K562 (cell line): ENCODE data around the gene TOMM40L. TPM values are rescaled to one million over a fixed set of nuclear protein-coding genes. Genes with fewer than 3 reads are reported as not detected.
A peak's percentile ranks its signal among the peaks of the same experiment; 100 is the strongest.

ENCODE experiments used
- ATAC-seq: fragments of 200-7000 bp; cut with Tn5 transposase; 3 replicates; pipeline ENCODE4 v1.9.1; 2020; ENCODE audit warnings: moderate library complexity
- BruUV-seq: library from RNA; stranded (reverse); fragments of 400-500 nt; replicated peaks from 2 replicates; lab custom pipeline; 2021; lab: Mats Ljungman, UMichigan
- CTCF ChIA-PET: fragments of 300-600 bp; formaldehyde crosslinking; extraction: SDS; loops from one replicate; lab custom pipeline; 2021; ENCODE audit warnings: low intra/inter-chr PET ratio; lab: Yijun Ruan, JAX
- POLR2A ChIA-PET: fragments of 300-600, 350-650 bp; sonication (Branson Sonifier 250); formaldehyde crosslinking; extraction: SDS; loops from one replicate; lab custom pipeline; 2021; ENCODE audit warnings: antibody characterized with exemption, inconsistent platforms; lab: Yijun Ruan, JAX
- DNase-seq, 4 experiments: peaks; one replicate each; pipeline versions ENCODE4 v3.0.0 to v3.0.0-alpha.2; 2011 to 2018; ENCODE audit warnings: low spot score in 3 of 4, mixed read lengths in 3 of 4; ENCODE audit errors: extremely low read depth in 1 of 4
- FAIRE-seq: peaks from 2 replicates; lab custom pipeline; 2011; peaks lifted over from hg19 to GRCh38; lab: Jason Lieb, UNC
- H2AFZ ChIP-seq: 2 replicates; pipeline ENCODE4 v1.6.0; 2011; ENCODE audit warnings: low read depth, low read length, control low read depth, inconsistent platforms
- H3K27ac ChIP-seq: fragments of 200-600 bp; 3 replicates; pipeline ENCODE4 v1.8.0; 2011; ENCODE audit warnings: low read depth, mild to moderate bottlenecking, control low read depth, inconsistent platforms, low read length, moderate library complexity, mixed read lengths; ENCODE audit errors: extremely low read depth
- H3K27me3 ChIP-seq, 2 experiments: fragments of 300-600 bp in 1 of 2; 2 replicates in 1 of 2; 3 replicates in 1 of 2; pipeline versions ENCODE4 v1.6.0 to v1.8.0; 2011; ENCODE audit warnings: inconsistent platforms in 2 of 2, low read length in 2 of 2, mild to moderate bottlenecking in 1 of 2, mixed read lengths in 1 of 2, moderate library complexity in 1 of 2; ENCODE audit not compliant: control insufficient read depth in 2 of 2, insufficient read depth in 2 of 2
- H3K36me3 ChIP-seq: fragments of 300-600 bp; 3 replicates; pipeline ENCODE4 v1.8.0; 2011; ENCODE audit warnings: mild to moderate bottlenecking, low read length, inconsistent platforms; ENCODE audit not compliant: control insufficient read depth, insufficient read depth
- H3K4me1 ChIP-seq, 2 experiments: fragments of 200-600 bp in 1 of 2; replicated peaks in 1 of 2; 2 replicates in 1 of 2; 3 replicates in 1 of 2; pipeline versions ENCODE4 v1.5.1 to v1.8.0; 2011; ENCODE audit warnings: inconsistent platforms in 2 of 2, low read length in 2 of 2, mild to moderate bottlenecking in 1 of 2, mixed read lengths in 1 of 2, moderate library complexity in 1 of 2; ENCODE audit not compliant: control insufficient read depth in 2 of 2, insufficient read depth in 2 of 2
- H3K4me2 ChIP-seq: 2 replicates; pipeline ENCODE4 v1.6.1; 2011; ENCODE audit warnings: low read length, control low read depth, inconsistent platforms, mixed read lengths; ENCODE audit not compliant: insufficient read depth
- H3K4me3 ChIP-seq: fragments of 200-600 bp; sonication (generic), shearing (Covaris generic); 2 replicates; pipeline ENCODE4 v1.5.1; 2016; ENCODE audit warnings: control low read depth, inconsistent platforms
- H3K79me2 ChIP-seq: fragments of 200-600 bp; 3 replicates; pipeline ENCODE4 v1.8.0; 2011; ENCODE audit warnings: low read length, inconsistent platforms; ENCODE audit not compliant: control insufficient read depth, insufficient read depth
- H3K9ac ChIP-seq, 2 experiments: 2 replicates each; pipeline versions ENCODE4 v1.6.0 to v1.6.1; 2011; ENCODE audit warnings: low read depth in 2 of 2, low read length in 2 of 2, control low read depth in 1 of 2, inconsistent platforms in 1 of 2, mild to moderate bottlenecking in 1 of 2, mixed read lengths in 1 of 2; ENCODE audit not compliant: insufficient read depth in 1 of 2
- H3K9me1 ChIP-seq: one replicate; pipeline ENCODE4 v1.6.0; 2011; ENCODE audit warnings: inconsistent platforms, mild to moderate bottlenecking, low read length, moderate library complexity; ENCODE audit not compliant: control insufficient read depth, insufficient read depth
- H3K9me3 ChIP-seq: replicated peaks from 2 replicates; pipeline ENCODE4 v1.5.1; 2011; ENCODE audit warnings: low read depth, low read length, inconsistent platforms; ENCODE audit not compliant: control insufficient read depth, insufficient read depth
- H4K20me1 ChIP-seq: replicated peaks from 2 replicates; pipeline ENCODE4 v1.6.1; 2011; ENCODE audit warnings: low read length, inconsistent platforms, mixed read lengths; ENCODE audit not compliant: control insufficient read depth, insufficient read depth
- ARID2 ChIP-seq: fragments of 450-650 bp; IDR thresholded peaks from 2 replicates; pipeline ENCODE4 v1.6.1; 2017; ENCODE audit warnings: antibody characterized with exemption, mild to moderate bottlenecking
- CHD1 ChIP-seq: fragments of 200-600 bp; sonication (generic); IDR thresholded peaks from one replicate; pipeline ENCODE4 v1.6.1; 2012; ENCODE audit warnings: mild to moderate bottlenecking, moderate library complexity, low read length, inconsistent platforms
- FOXP1 ChIP-seq: sonication (generic); formaldehyde crosslinking; IDR thresholded peaks from 2 replicates; pipeline ENCODE4 v1.8.0; 2022; ENCODE audit warnings: mild to moderate bottlenecking, missing genetic modification reagents
- GATAD2B ChIP-seq: fragments of 450-650 bp; IDR thresholded peaks from 2 replicates; pipeline ENCODE4 v1.6.1; 2017; ENCODE audit warnings: mild to moderate bottlenecking, borderline replicate concordance
- MXD1 ChIP-seq: fragments of 250-450 bp; sonication (Bioruptor Pico); IDR thresholded peaks from 2 replicates; pipeline ENCODE4 v1.8.0; 2021; ENCODE audit warnings: borderline replicate concordance, mild to moderate bottlenecking, moderate library complexity; ENCODE audit not compliant: poor library complexity, severe bottlenecking
- NFXL1 ChIP-seq: fragments of 450-650 bp; formaldehyde crosslinking; IDR thresholded peaks from 2 replicates; pipeline ENCODE4 v1.4.0; 2021; ENCODE audit warnings: mild to moderate bottlenecking
- RCOR1 ChIP-seq, 2 experiments: IDR thresholded peaks; 2 replicates each; pipeline ENCODE4 v1.6.1; 2012; ENCODE audit warnings: low read depth in 2 of 2, low read length in 2 of 2, borderline replicate concordance in 1 of 2, improper control_type of control experiment in 1 of 2
- SIX5 ChIP-seq, 2 experiments: IDR thresholded peaks; 2 replicates each; pipeline ENCODE4 v1.6.1; 2011; ENCODE audit warnings: low read length in 2 of 2, borderline replicate concordance in 1 of 2, low read depth in 1 of 2, mild to moderate bottlenecking in 1 of 2, moderate library complexity in 1 of 2; ENCODE audit not compliant: insufficient read depth in 1 of 2
- TCF7 ChIP-seq: sonication (generic); IDR thresholded peaks from 2 replicates; pipeline ENCODE4 v1.6.1; 2016; ENCODE audit warnings: antibody characterized with exemption, borderline replicate concordance
- TSC22D4 ChIP-seq: fragments of 450-650 bp; IDR thresholded peaks from 2 replicates; pipeline ENCODE4 v1.6.1; 2016; ENCODE audit warnings: missing genetic modification characterization, missing biosample characterization, control low read depth
- ZNF408 ChIP-seq: fragments of 250-450 bp; sonication (Bioruptor Pico); IDR thresholded peaks from 2 replicates; pipeline ENCODE4 v1.4.0; 2020; ENCODE audit warnings: low read depth, mild to moderate bottlenecking, moderate library complexity
- ZNF507 ChIP-seq: conservative IDR thresholded peaks from 2 replicates; pipeline ENCODE4 v1.6.1; 2017; ENCODE audit warnings: missing genetic modification characterization, missing compliant biosample characterization
- ZNF584 ChIP-seq: fragments of 200-800 bp; sonication (Bioruptor generic); IDR thresholded peaks from 2 replicates; pipeline ENCODE4 v1.6.1; 2016; ENCODE audit warnings: low read depth, mild to moderate bottlenecking, missing genetic modification characterization, missing compliant biosample characterization
- WGBS: fragments of 100-300 bp; shearing (Covaris generic); methylation state at CpG from one replicate; pipeline ENCODE4 v1.1.6; 2016; ENCODE audit warnings: low coverage, mixed read lengths; ENCODE audit not compliant: insufficient coverage; ENCODE audit errors: missing lambda C conversion rate; 5-methylcytosine and 5-hydroxymethylcytosine counted together
- in situ Hi-C: fragments of 300-500 bp; cut with MboI; formaldehyde crosslinking; loops from 4 replicates; pipeline ENCODE4 v1.15.0; 2018; ENCODE audit warnings: inconsistent platforms, mixed read lengths
- intact Hi-C: fragments of 100-400 bp; cut with micrococcal nuclease; formaldehyde crosslinking; loops from 2 replicates; pipeline ENCODE4 v1.14.2; 2022
- polyA plus RNA-seq, 8 experiments: library from polyadenylated mRNA; depleted of rRNA in 4 of 8; stranded (reverse) in 5 of 8; unstranded in 3 of 8; fragments of >200 nt; fragmentation: Nextera tagmentation in 2 of 8; fragmentation: Illumina TruSeq in 1 of 8; extraction: Ambion mirVana in 2 of 8; extraction: Trizol in 1 of 8; gene quantifications; 2 replicates each; pipeline versions ENCODE4 v1.2.1 to v1.2.3, GENCODE V29; 2011 to 2014; ENCODE audit warnings: inconsistent platforms in 1 of 8, missing spikeins in 1 of 8
- total RNA-seq, 7 experiments: library from RNA; depleted of rRNA in 6 of 7; stranded (reverse); fragments of >200 nt in 6 of 7; fragmentation: Illumina TruSeq in 2 of 7; extraction: Trizol in 2 of 7; gene quantifications; 2 replicates each; pipeline versions ENCODE4 v1.2.1 to v1.2.3, GENCODE V29; 2011 to 2021; ENCODE audit warnings: low replicate concordance in 1 of 7

TOMM40L gene
- total and polyA plus RNA-seq, 9 of the 15 experiments (the other 6 are each of a cell fraction or from before 2014, with no cell fraction given) = 9.6 to 33.6 (median 25.2) TPM

GRCh38 chr1:161228032-161228431 lies 2.2 kb downstream of the TOMM40L start:
- H3K36me3 ChIP-seq = peaks cover 37% of the 10 kb centered on the region
- no peaks in the 10 kb centered on the region for H3K9me1 ChIP-seq
- H3K9ac ChIP-seq = peak overlapping the region in 1 of 2 experiments; percentile 54; a peak in 1 of 4 replicates
- TF ChIP-seq FOXP1 = no peak
- no peak for TF ChIP-seq ZNF408 (CRISPR knock-in tag)
- TF ChIP-seq NFXL1 (CRISPR knock-in tag) = no peak
- TF ChIP-seq ARID2 = no peak
- no peak for TF ChIP-seq CHD1
- TF ChIP-seq ZNF584 (CRISPR knock-in tag) = no peak
- TF ChIP-seq MXD1 (CRISPR knock-in tag) = no peak
- no peak for TF ChIP-seq RCOR1 (IDR thresholded peaks at IDR 0.05; ENCODE audit: borderline replicate concordance in 1 of 2, low read depth in 2 of 2, low read length in 2 of 2)
- TF ChIP-seq TCF7 = no peak
- TF ChIP-seq GATAD2B = no peak
- TF ChIP-seq ZNF507 = no peak
- no peak for TF ChIP-seq TSC22D4 (tag)
- TF ChIP-seq SIX5 (IDR thresholded peaks at IDR 0.05; ENCODE audit: borderline replicate concordance in 1 of 2, insufficient read depth in 1 of 2, low read depth in 1 of 2, low read length in 2 of 2) = no peak
- H3K79me2 ChIP-seq = peaks cover 19% of the 10 kb centered on the region
- no peak for FAIRE-seq
- H3K4me1 ChIP-seq = peaks cover 16 to 18% of the 10 kb centered on the region in 2 experiments; a peak in 4 of 5 replicates
- ATAC-seq = no peak
- H3K4me3 ChIP-seq = no peak overlapping the region; the same call in 1 of the 2 replicates
- H2AFZ ChIP-seq = no peak overlapping the region
- H3K27ac ChIP-seq = no peak overlapping the region; the same call in 2 of the 3 replicates
- H3K4me2 ChIP-seq = peak overlapping the region; percentile 97
- no peaks in the 10 kb centered on the region for H3K9me3 ChIP-seq
- no TSS peak for BruUV-seq
- no peaks in the 10 kb centered on the region for H3K27me3 ChIP-seq
- WGBS = 85% methylated on average over 7 of the region's 7 CpGs
- DNase-seq = no peak
- no peaks in the 10 kb centered on the region for H4K20me1 ChIP-seq
- intact Hi-C loops (loop anchor here (5.0 kb wide), 1 partner anchor 139 kb away; the partner anchor contains the start of gene CFAP126), in situ Hi-C loops (loop anchor here (5.0 kb wide), 1 partner anchor 154 kb away; no protein-coding TSS in a partner anchor)
- POLR2A ChIA-PET = interaction anchor here (0.6 to 1.9 kb wide), 2 partner anchors 7 to 33 kb away, joined by 3 to 4 read pairs; no protein-coding TSS in a partner anchor
- CTCF ChIA-PET = interaction anchor here (0.6 to 1.6 kb wide), 5 partner anchors 36 to 155 kb away, joined by 3 to 5 read pairs (median 3); partner anchors contain the start of gene CFAP126
